Epithelial cell of esophagus (primary cell): Measurements from ENCODE around the gene DGCR2.

Experiments
- DNase-seq: peaks from one replicate; pipeline ENCODE4 v3.0.0; 2010; ENCODE audit warnings: low read depth
- H3K4me3 ChIP-seq: 2 replicates; pipeline ENCODE4 v1.5.1; 2011; ENCODE audit warnings: mild to moderate bottlenecking, low read length, control low read depth
- TF ChIP-seq, protein P1 (sequence below): IDR thresholded peaks from 2 replicates; pipeline ENCODE4 v1.5.1; 2011; ENCODE audit warnings: low read depth, mild to moderate bottlenecking, low read length, control low read depth, inconsistent platforms; ENCODE audit not compliant: insufficient read depth; ENCODE audit errors: missing control alignments

The DGCR2 gene

GRCh38 chr22:19063581-19064353 is 58.4 kb downstream of the DGCR2 start:
- TF ChIP-seq, protein P1, sequence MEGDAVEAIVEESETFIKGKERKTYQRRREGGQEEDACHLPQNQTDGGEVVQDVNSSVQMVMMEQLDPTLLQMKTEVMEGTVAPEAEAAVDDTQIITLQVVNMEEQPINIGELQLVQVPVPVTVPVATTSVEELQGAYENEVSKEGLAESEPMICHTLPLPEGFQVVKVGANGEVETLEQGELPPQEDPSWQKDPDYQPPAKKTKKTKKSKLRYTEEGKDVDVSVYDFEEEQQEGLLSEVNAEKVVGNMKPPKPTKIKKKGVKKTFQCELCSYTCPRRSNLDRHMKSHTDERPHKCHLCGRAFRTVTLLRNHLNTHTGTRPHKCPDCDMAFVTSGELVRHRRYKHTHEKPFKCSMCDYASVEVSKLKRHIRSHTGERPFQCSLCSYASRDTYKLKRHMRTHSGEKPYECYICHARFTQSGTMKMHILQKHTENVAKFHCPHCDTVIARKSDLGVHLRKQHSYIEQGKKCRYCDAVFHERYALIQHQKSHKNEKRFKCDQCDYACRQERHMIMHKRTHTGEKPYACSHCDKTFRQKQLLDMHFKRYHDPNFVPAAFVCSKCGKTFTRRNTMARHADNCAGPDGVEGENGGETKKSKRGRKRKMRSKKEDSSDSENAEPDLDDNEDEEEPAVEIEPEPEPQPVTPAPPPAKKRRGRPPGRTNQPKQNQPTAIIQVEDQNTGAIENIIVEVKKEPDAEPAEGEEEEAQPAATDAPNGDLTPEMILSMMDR, result no peak
- no peak for DNase-seq

GRCh38 chr22:19062943-19063308 is 59.3 kb downstream of the DGCR2 start:
- TF ChIP-seq, protein P1, result no peak
- H3K4me3 ChIP-seq, result no peak overlapping the region
- no peak for DNase-seq

More at GRCh38 chr22:19063581-19064353, 58.4 kb downstream of the DGCR2 start:
- H3K4me3 ChIP-seq, result no peak overlapping the region

DNA sequence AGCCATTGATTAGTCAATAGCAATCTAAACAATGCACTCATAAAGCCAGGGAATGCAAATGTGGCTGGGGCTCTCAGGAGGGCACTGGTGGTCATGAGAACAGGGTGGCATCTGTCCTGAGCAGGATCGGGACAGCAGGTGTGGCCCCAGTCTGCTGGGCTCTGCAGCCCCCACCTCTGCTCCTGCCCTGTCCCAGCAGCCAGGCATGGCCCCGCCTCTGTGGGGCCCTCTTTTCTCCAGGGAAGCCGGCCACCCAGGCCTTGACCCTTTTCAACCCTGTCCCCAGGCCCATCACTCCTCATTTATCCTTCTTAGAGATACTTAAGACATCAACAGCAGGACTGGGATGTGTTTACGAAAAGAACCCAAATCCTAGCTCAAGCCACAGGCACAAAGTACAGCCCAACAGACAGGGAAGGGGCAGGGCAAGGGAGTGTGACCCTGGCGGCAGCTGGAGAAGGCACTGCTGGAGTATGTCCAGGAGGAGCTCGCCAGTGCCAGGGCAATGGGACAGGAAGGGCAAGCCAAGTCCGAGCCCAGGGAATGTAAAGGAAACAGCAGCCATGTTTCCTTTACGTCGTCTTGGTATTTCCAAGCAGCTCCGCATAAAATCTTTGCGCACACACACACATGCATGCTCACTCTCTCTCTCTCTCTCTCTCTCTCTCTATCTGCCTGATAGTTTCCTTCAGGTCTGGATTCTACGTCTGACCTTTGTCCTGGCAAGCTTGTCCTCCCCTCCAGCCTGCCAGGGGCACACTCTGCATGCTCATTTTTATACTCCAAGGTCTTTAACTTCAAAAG is 59.9 kb downstream of the DGCR2 start:
- TF ChIP-seq, protein P1, result no peak
- DNase-seq, result no peak
- H3K4me3 ChIP-seq, result no peak overlapping the region

GRCh38 chr22:19061471-19062138 is 60.6 kb downstream of the DGCR2 start:
- TF ChIP-seq, protein P1, result no peak
- H3K4me3 ChIP-seq, result no peak overlapping the region
- no peak for DNase-seq

DNA sequence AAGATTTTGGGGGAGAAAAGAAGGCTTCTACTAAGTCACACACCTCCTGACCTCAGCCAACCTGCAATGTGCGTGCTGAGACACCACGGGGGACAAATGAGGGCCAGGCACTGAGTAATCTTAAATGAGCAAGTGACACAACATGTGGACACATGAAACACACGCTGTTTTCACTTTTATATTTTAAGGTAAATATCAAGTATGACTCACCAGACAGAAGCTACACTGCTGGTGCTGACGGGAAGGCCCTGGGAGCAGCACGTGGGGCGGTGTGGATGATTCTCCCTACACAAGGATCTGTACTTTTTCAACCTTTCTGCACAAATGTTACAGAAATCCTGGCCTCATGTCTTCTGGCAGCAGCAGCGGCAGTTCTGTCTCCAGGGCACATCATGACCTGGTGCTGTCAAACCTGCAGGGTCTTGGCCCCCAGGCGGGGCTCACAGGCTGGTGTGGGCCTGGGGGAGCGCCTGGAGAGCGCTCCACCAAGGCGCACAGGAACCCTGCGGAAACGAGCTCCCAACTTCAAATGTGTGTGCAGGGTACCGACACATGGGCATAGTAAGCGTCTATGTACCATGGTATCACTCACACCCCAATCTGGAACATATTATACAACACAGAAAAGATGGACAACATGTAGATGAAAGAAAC is 61.7 kb downstream of the DGCR2 start:
- H3K4me3 ChIP-seq, result no peak overlapping the region
- peak; percentile 84 for DNase-seq
- TF ChIP-seq, protein P1, result no peak

- TF ChIP-seq, protein P1, result no peak
- no peak for DNase-seq
- H3K4me3 ChIP-seq, result no peak overlapping the region
Observed at GRCh38 chr22:19059481-19060278, 62.5 kb downstream of the DGCR2 start.
